ENCODE data around the gene CDKN1A. TPM values are rescaled to one million over a fixed set of nuclear protein-coding genes. Genes with fewer than 3 reads are reported as not detected.

The CDKN1A gene
- total and polyA plus RNA-seq, 9 of the 15 experiments (the other 6 are each of a cell fraction or from before 2014, with no cell fraction given): 0.25 to 8.1 (median 5.1) TPM

DNA sequence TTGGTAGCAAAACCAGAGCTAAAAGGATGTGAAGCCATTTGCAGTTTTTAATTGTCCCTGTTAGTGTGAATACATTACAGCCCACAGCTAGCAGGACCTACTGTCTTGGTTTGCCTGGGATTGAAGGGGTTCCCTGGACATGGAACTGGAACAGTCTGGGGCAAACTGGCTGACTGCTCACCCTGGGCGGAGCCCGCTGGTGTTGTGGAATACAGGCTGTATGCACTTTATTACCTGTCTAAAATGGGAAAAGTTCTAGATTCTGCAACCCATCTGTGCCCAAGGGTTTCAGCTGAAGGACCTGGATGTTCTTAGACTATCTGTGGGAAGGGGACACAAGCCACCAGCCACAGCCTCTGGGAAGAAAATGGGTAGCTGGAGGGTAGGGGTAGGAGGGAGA lies 12.2 kb upstream of the CDKN1A start:
- H3K27me3 ChIP-seq (ENCODE audit: control insufficient read depth in 2 of 2, insufficient read depth in 2 of 2, low read length in 2 of 2): peaks cover 12 to 42% of the 10 kb centered on the region in 2 experiments; a peak in 4 of 5 replicates
- no peaks in the 10 kb centered on the region for H3K36me3 ChIP-seq (ENCODE audit: control insufficient read depth, insufficient read depth, low read length)
- DNase-seq (ENCODE audit: extremely low read depth in 1 of 4, low spot score in 3 of 4) (no peak), FAIRE-seq (no peak), ATAC-seq (no peak)
- intact Hi-C loops (cut with micrococcal nuclease): no loop called here
- no peak overlapping the region for H2AFZ ChIP-seq (ENCODE audit: low read depth, low read length)
- no peaks in the 10 kb centered on the region for H3K9me3 ChIP-seq (replicated peaks; ENCODE audit: control insufficient read depth, insufficient read depth, low read depth, low read length)
- peaks cover 7% of the 10 kb centered on the region; the same call in 1 of the 2 replicates for H4K20me1 ChIP-seq (replicated peaks; ENCODE audit: control insufficient read depth, insufficient read depth, low read length)
- no peaks in the 10 kb centered on the region for H3K9me1 ChIP-seq (ENCODE audit: control insufficient read depth, insufficient read depth, low read length)
- TF ChIP-seq HMBOX1 (IDR thresholded peaks at IDR 0.05): no peak
- TF ChIP-seq, protein P1, sequence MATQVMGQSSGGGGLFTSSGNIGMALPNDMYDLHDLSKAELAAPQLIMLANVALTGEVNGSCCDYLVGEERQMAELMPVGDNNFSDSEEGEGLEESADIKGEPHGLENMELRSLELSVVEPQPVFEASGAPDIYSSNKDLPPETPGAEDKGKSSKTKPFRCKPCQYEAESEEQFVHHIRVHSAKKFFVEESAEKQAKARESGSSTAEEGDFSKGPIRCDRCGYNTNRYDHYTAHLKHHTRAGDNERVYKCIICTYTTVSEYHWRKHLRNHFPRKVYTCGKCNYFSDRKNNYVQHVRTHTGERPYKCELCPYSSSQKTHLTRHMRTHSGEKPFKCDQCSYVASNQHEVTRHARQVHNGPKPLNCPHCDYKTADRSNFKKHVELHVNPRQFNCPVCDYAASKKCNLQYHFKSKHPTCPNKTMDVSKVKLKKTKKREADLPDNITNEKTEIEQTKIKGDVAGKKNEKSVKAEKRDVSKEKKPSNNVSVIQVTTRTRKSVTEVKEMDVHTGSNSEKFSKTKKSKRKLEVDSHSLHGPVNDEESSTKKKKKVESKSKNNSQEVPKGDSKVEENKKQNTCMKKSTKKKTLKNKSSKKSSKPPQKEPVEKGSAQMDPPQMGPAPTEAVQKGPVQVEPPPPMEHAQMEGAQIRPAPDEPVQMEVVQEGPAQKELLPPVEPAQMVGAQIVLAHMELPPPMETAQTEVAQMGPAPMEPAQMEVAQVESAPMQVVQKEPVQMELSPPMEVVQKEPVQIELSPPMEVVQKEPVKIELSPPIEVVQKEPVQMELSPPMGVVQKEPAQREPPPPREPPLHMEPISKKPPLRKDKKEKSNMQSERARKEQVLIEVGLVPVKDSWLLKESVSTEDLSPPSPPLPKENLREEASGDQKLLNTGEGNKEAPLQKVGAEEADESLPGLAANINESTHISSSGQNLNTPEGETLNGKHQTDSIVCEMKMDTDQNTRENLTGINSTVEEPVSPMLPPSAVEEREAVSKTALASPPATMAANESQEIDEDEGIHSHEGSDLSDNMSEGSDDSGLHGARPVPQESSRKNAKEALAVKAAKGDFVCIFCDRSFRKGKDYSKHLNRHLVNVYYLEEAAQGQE (IDR thresholded peaks at IDR 0.05; ENCODE audit: borderline replicate concordance): peak; percentile 84
- TF ChIP-seq, protein P1 (CRISPR knock-in tag; IDR thresholded peaks at IDR 0.05; ENCODE audit: low read depth): no peak
- TF ChIP-seq ZNF232 (CRISPR knock-in tag; IDR thresholded peaks at IDR 0.05): no peak
- TF ChIP-seq ZNF282 (CRISPR knock-in tag; IDR thresholded peaks at IDR 0.05): no peak
- TF ChIP-seq ARID2 (IDR thresholded peaks at IDR 0.05): no peak
- no peak for TF ChIP-seq NR0B1 (IDR thresholded peaks at IDR 0.05; ENCODE audit: partially characterized antibody)
- peak; percentile 41; the same call in 1 of the 2 replicates for TF ChIP-seq KLF16 (IDR thresholded peaks at IDR 0.05)
- 0 out of 2 replicates have a peak, but pooled peaks have one; percentile 7 for TF ChIP-seq SREBF1 (IDR thresholded peaks at IDR 0.05; ENCODE audit: borderline replicate concordance, low read depth, low read length)
- no peaks in the 10 kb centered on the region for H3K79me2 ChIP-seq (ENCODE audit: control insufficient read depth, insufficient read depth, low read length)
- CTCF ChIA-PET (ENCODE audit: low intra/inter-chr PET ratio): no interaction called here
- no peak overlapping the region for H3K4me3 ChIP-seq
- POLR2A ChIA-PET: interaction anchor here (0.6 to 1.4 kb wide), 8 partner anchors 12 to 1511 kb away, joined by 3 to 8 read pairs (median 3); partner anchors contain the start of gene CDKN1A
- H3K9ac ChIP-seq (ENCODE audit: insufficient read depth in 1 of 2, low read depth in 2 of 2, low read length in 2 of 2): no peak overlapping the region
- in situ Hi-C loops (cut with MboI): no loop called here
- no peak overlapping the region for H3K27ac ChIP-seq (ENCODE audit: extremely low read depth, low read depth, low read length)
- H3K4me1 ChIP-seq (replicated peaks in 1 of 2; ENCODE audit: control insufficient read depth in 2 of 2, insufficient read depth in 2 of 2, low read length in 2 of 2): peaks cover 7 to 13% of the 10 kb centered on the region in 2 experiments; a peak in 4 of 5 replicates
- BruUV-seq (replicated peaks): no TSS peak
- H3K4me2 ChIP-seq (ENCODE audit: insufficient read depth, low read length): no peak overlapping the region
- WGBS (ENCODE audit: insufficient coverage, low coverage, missing lambda C conversion rate): 70% methylated on average over 2 of the region's 2 CpGs

All from K562 (cell line).